GM23338 (cell line): ENCODE results near the gene TMEM132D. TPM values are rescaled to one million over a fixed set of nuclear protein-coding genes. Genes with fewer than 3 reads are reported as not detected.

Experiments used
- ATAC-seq: fragments of 200-7000 bp; cut with Tn5 transposase; 3 replicates; pipeline ENCODE4 v1.9.1; 2020
- DNase-seq: peaks from one replicate; pipeline ENCODE4 v3.0.0-alpha.2; 2015; ENCODE audit warnings: low spot score
- H2AFZ ChIP-seq: fragments of 200-600 bp; sonication (generic); 2 replicates; pipeline ENCODE4 v1.8.0; 2016; ENCODE audit warnings: antibody characterized with exemption, mild to moderate bottlenecking, moderate library complexity
- H3F3A ChIP-seq: fragments of 200-600 bp; sonication (generic); replicated peaks from 2 replicates; pipeline ENCODE4 v1.8.0; 2017; ENCODE audit warnings: antibody characterized with exemption, mixed run types, low read depth
- H3K27ac ChIP-seq: fragments of 200-600 bp; sonication (generic); 2 replicates; pipeline ENCODE4 v1.6.1; 2016; ENCODE audit warnings: low read depth
- H3K27me3 ChIP-seq: fragments of 200-600 bp; sonication (generic); 2 replicates; pipeline ENCODE4 v1.8.0; 2016; ENCODE audit warnings: mild to moderate bottlenecking, mixed run types, moderate library complexity; ENCODE audit not compliant: insufficient read depth
- H3K36me3 ChIP-seq: fragments of 200-600 bp; sonication (generic); 2 replicates; pipeline ENCODE4 v1.8.0; 2016; ENCODE audit warnings: mild to moderate bottlenecking; ENCODE audit not compliant: insufficient read depth
- H3K4me1 ChIP-seq: fragments of 200-600 bp; sonication (generic); 2 replicates; pipeline ENCODE4 v1.8.0; 2016; ENCODE audit warnings: mild to moderate bottlenecking, moderate library complexity; ENCODE audit not compliant: insufficient read depth
- H3K4me2 ChIP-seq: fragments of 200-600 bp; sonication (generic); 2 replicates; pipeline ENCODE4 v1.7.1; 2017; ENCODE audit warnings: mixed run types
- H3K4me3 ChIP-seq: fragments of 200-600 bp; sonication (generic); 2 replicates; pipeline ENCODE4 v1.6.1; 2016; ENCODE audit warnings: mixed run types
- H3K79me2 ChIP-seq: fragments of 200-600 bp; sonication (generic); replicated peaks from 2 replicates; pipeline ENCODE4 v1.8.0; 2017; ENCODE audit warnings: mild to moderate bottlenecking; ENCODE audit not compliant: insufficient read depth
- H3K9me2 ChIP-seq: fragments of 200-600 bp; sonication (generic); 2 replicates; pipeline ENCODE4 v1.8.0; 2017; ENCODE audit not compliant: insufficient read depth
- H4K20me1 ChIP-seq: fragments of 200-600 bp; sonication (generic); replicated peaks from 2 replicates; pipeline ENCODE4 v1.8.0; 2017; ENCODE audit warnings: mild to moderate bottlenecking; ENCODE audit not compliant: insufficient read depth
- H3K27ac Mint-ChIP-seq: 2 replicates; pipeline ENCODE4 v1.8.0; 2020; ENCODE audit warnings: inconsistent platforms, mild to moderate bottlenecking, moderate library complexity, mixed read lengths
- H3K27me3 Mint-ChIP-seq: 3 replicates; pipeline ENCODE4 v1.8.0; 2022; ENCODE audit warnings: low read depth, mild to moderate bottlenecking, moderate library complexity, mixed read lengths, inconsistent platforms; ENCODE audit not compliant: insufficient read depth, poor library complexity
- H3K36me3 Mint-ChIP-seq: 3 replicates; pipeline ENCODE4 v1.8.0; 2021; ENCODE audit warnings: low read depth, mild to moderate bottlenecking, inconsistent platforms, moderate library complexity, mixed read lengths
- H3K4me1 Mint-ChIP-seq: 3 replicates; pipeline ENCODE4 v1.8.0; 2020; ENCODE audit warnings: mild to moderate bottlenecking, inconsistent platforms, mixed read lengths
- H3K4me3 Mint-ChIP-seq: 3 replicates; pipeline ENCODE4 v1.8.0; 2021; ENCODE audit warnings: moderate library complexity, mild to moderate bottlenecking, inconsistent platforms, mixed read lengths
- H3K9me3 Mint-ChIP-seq: 3 replicates; pipeline ENCODE4 v1.8.0; 2020; ENCODE audit warnings: moderate library complexity, mild to moderate bottlenecking, inconsistent platforms, mixed read lengths
- CREB1 ChIP-seq: fragments of 250-450 bp; sonication (Bioruptor Pico); IDR thresholded peaks from 2 replicates; pipeline ENCODE4 v1.5.0; 2020; ENCODE audit warnings: low read depth, mild to moderate bottlenecking, moderate library complexity
- CTCF ChIP-seq, 2 experiments: fragments of 200-600 bp in 1 of 2; sonication (generic) in 1 of 2; conservative IDR thresholded peaks; 2 replicates each; pipeline versions ENCODE4 v1.5.1 to v1.6.1; 2016 to 2017; ENCODE audit warnings: antibody characterized with exemption in 2 of 2, low read depth in 2 of 2, mild to moderate bottlenecking in 2 of 2, moderate library complexity in 1 of 2
- EZH2 ChIP-seq: fragments of 200-600 bp; sonication (generic); IDR thresholded peaks from one replicate; pipeline ENCODE4 v1.8.0; 2017; ENCODE audit warnings: antibody characterized with exemption, mild to moderate bottlenecking, low read depth; ENCODE audit not compliant: unreplicated experiment
- EZH2phosphoT487 ChIP-seq: fragments of 200-600 bp; sonication (generic); IDR thresholded peaks from one replicate; pipeline ENCODE4 v1.8.1; 2018; ENCODE audit warnings: antibody characterized with exemption; ENCODE audit not compliant: unreplicated experiment
- JUNB ChIP-seq: IDR thresholded peaks from one replicate; pipeline ENCODE4 v1.6.1; 2016; ENCODE audit warnings: antibody characterized with exemption; ENCODE audit not compliant: unreplicated experiment
- POLR2AphosphoS5 ChIP-seq: IDR thresholded peaks from 2 replicates; pipeline ENCODE4 v1.6.1; 2016; ENCODE audit warnings: antibody characterized with exemption, low read depth
- REST ChIP-seq: IDR thresholded peaks from one replicate; pipeline ENCODE4 v1.6.1; 2018; ENCODE audit warnings: antibody characterized with exemption; ENCODE audit not compliant: unreplicated experiment
- STAT1 ChIP-seq: IDR thresholded peaks from one replicate; pipeline ENCODE4 v1.6.1; 2016; ENCODE audit warnings: antibody characterized with exemption; ENCODE audit not compliant: unreplicated experiment
- ZNF114 ChIP-seq: fragments of 250-450 bp; sonication (Bioruptor Pico); IDR thresholded peaks from 2 replicates; pipeline ENCODE4 v1.5.0; 2020; ENCODE audit warnings: mild to moderate bottlenecking, moderate library complexity
- ZNF462 ChIP-seq: fragments of 250-450 bp; sonication (Bioruptor Pico); IDR thresholded peaks from 2 replicates; pipeline ENCODE4 v1.5.0; 2020; ENCODE audit warnings: mild to moderate bottlenecking, moderate library complexity
- polyA plus RNA-seq: library from polyadenylated mRNA; unstranded; fragments of >200 nt; fragmentation: Nextera tagmentation; extraction: Ambion mirVana; gene quantifications from 2 replicates; pipeline ENCODE4 v1.2.1, GENCODE V29; 2016
- total RNA-seq: library from RNA; depleted of rRNA; stranded (reverse); fragments of >200 nt; shearing (Covaris generic); gene quantifications from 2 replicates; pipeline ENCODE4 v1.2.3, GENCODE V29; 2014

The TMEM132D gene
- total and polyA plus RNA-seq, 2 experiments from 2014 or later = 0.44 to 5.3 TPM

GRCh38 chr12:129161511-129161910 is 742.3 kb downstream of the TMEM132D start:
- no peaks in the 10 kb centered on the region for H4K20me1 ChIP-seq
- H3K27me3 Mint-ChIP-seq = peaks cover 12% of the 10 kb centered on the region
- no peaks in the 10 kb centered on the region for H3F3A ChIP-seq
- ATAC-seq (no peak), DNase-seq (no peak)
- H3K4me1 ChIP-seq = peaks cover 3% of the 10 kb centered on the region; the same call in 1 of the 2 replicates
- H3K36me3 Mint-ChIP-seq = peaks cover 33% of the 10 kb centered on the region; the same call in 2 of the 3 replicates
- no peak overlapping the region for H3K4me2 ChIP-seq
- no peaks in the 10 kb centered on the region for H3K36me3 ChIP-seq
- TF ChIP-seq JUNB = no peak
- TF ChIP-seq REST = no peak
- no peak for TF ChIP-seq ZNF462
- no peak for TF ChIP-seq ZNF114 (CRISPR knock-in tag)
- TF ChIP-seq CTCF (conservative IDR thresholded peaks at IDR 0.05; ENCODE audit: low read depth in 2 of 2) = no peak
- TF ChIP-seq EZH2phosphoT487 = no peak
- no peak for TF ChIP-seq STAT1
- TF ChIP-seq POLR2AphosphoS5 = no peak
- TF ChIP-seq CREB1 = no peak
- no peak for TF ChIP-seq EZH2
- no peak overlapping the region for H3K27ac ChIP-seq
- no peaks in the 10 kb centered on the region for H3K79me2 ChIP-seq
- H3K27me3 ChIP-seq = no peaks in the 10 kb centered on the region
- H2AFZ ChIP-seq = no peak overlapping the region
- no peak overlapping the region for H3K4me3 Mint-ChIP-seq
- no peaks in the 10 kb centered on the region; the same call in 1 of the 3 replicates for H3K9me3 Mint-ChIP-seq
- no peaks in the 10 kb centered on the region for H3K4me1 Mint-ChIP-seq
- H3K9me2 ChIP-seq = no peaks in the 10 kb centered on the region
- H3K4me3 ChIP-seq = no peak overlapping the region
- H3K27ac Mint-ChIP-seq = no peak overlapping the region
